ENCODE measurements around the gene RFX2. TPM values are rescaled to one million over a fixed set of nuclear protein-coding genes. Genes with fewer than 3 reads are reported as not detected.

The RFX2 gene
- total RNA-seq, 4 donors from 2014 or later = 0.31 to 10.5 (median 2.2) TPM

GRCh38 chr19:6099033-6099432, 11.3 kb downstream of the RFX2 start:
- Histone ChIP-seq H3K27ac (peak overlapping the region in 2 of 4 donors; percentile 15 to 18), H3K27me3 (no peaks in the 10 kb centered on the region), H3K4me1 (peaks cover 0 to 3% of the 10 kb centered on the region in 2 donors), H3K4me3 (no peak overlapping the region), H3K36me3 (no peaks in the 10 kb centered on the region), H3K9me3 (no peaks in the 10 kb centered on the region)
- TF ChIP-seq CTCF (IDR thresholded peaks at IDR 0.05 in 4 of 5, conservative IDR thresholded peaks at IDR 0.05 in 1 of 5) = no peak
- TF ChIP-seq POLR2A (IDR thresholded peaks at IDR 0.05) = no peak
- DNase-seq (no peak), ATAC-seq (no peak)
- intact Hi-C loops (cut with DNase I; ENCODE audit: low total_unique reads) = no loop called here
- in situ Hi-C loops (cut with MboI; ENCODE audit: low sequenced_read_pairs in 4 of 4) = no loop called here

- no peaks in the 10 kb centered on the region for H3K9me3 ChIP-seq
- H3K27me3 ChIP-seq = no peaks in the 10 kb centered on the region
- H3K4me1 ChIP-seq = peaks cover 0 to 3% of the 10 kb centered on the region in 2 donors
- H3K36me3 ChIP-seq = no peaks in the 10 kb centered on the region
- in situ Hi-C loops (cut with MboI; ENCODE audit: low sequenced_read_pairs in 4 of 4) = no loop called here
- TF ChIP-seq CTCF (IDR thresholded peaks at IDR 0.05 in 4 of 5, conservative IDR thresholded peaks at IDR 0.05 in 1 of 5) = no peak
- TF ChIP-seq POLR2A (IDR thresholded peaks at IDR 0.05) = no peak
- no peak overlapping the region for H3K4me3 ChIP-seq
- peak in 1 of 2 donors; percentile 49 for ATAC-seq
- DNase-seq = no peak
- peak overlapping the region in 2 of 4 donors; percentile 15 to 18 for H3K27ac ChIP-seq
- intact Hi-C loops (cut with DNase I; ENCODE audit: low total_unique reads) = no loop called here
Measured at GRCh38 chr19:6098574-6098973, 11.7 kb downstream of the RFX2 start.

- no peak for ATAC-seq
- Histone ChIP-seq H3K4me1 (peaks cover 0 to 3% of the 10 kb centered on the region in 2 donors), H3K27ac (no peak overlapping the region), H3K9me3 (no peaks in the 10 kb centered on the region), H3K36me3 (no peaks in the 10 kb centered on the region), H3K27me3 (no peaks in the 10 kb centered on the region), H3K4me3 (no peak overlapping the region)
- intact Hi-C loops (cut with DNase I; ENCODE audit: low total_unique reads) (no loop called here), in situ Hi-C loops (cut with MboI; ENCODE audit: low sequenced_read_pairs in 4 of 4) (no loop called here)
- DNase-seq = no peak
- TF ChIP-seq POLR2A (IDR thresholded peaks at IDR 0.05) (no peak), CTCF (IDR thresholded peaks at IDR 0.05 in 4 of 5, conservative IDR thresholded peaks at IDR 0.05 in 1 of 5) (no peak)
Measured at GRCh38 chr19:6097911-6098310, 12.4 kb downstream of the RFX2 start.

- TF ChIP-seq CTCF (IDR thresholded peaks at IDR 0.05 in 4 of 5, conservative IDR thresholded peaks at IDR 0.05 in 1 of 5) (no peak), POLR2A (IDR thresholded peaks at IDR 0.05) (no peak)
- H3K27ac ChIP-seq = no peak overlapping the region
- intact Hi-C loops (cut with DNase I; ENCODE audit: low total_unique reads) (no loop called here), in situ Hi-C loops (cut with MboI; ENCODE audit: low sequenced_read_pairs in 4 of 4) (no loop called here)
- ATAC-seq (no peak), DNase-seq (no peak)
- H3K36me3 ChIP-seq = no peaks in the 10 kb centered on the region
- H3K4me3 ChIP-seq = no peak overlapping the region
- H3K9me3 ChIP-seq = no peaks in the 10 kb centered on the region
- no peaks in the 10 kb centered on the region for H3K4me1 ChIP-seq
- no peaks in the 10 kb centered on the region for H3K27me3 ChIP-seq
Measured at GRCh38 chr19:6095760-6096159, 14.5 kb downstream of the RFX2 start.

Measured in gastrocnemius medialis (tissue), 4 donors.